Esophagus (tissue), 2 donors: Measurements from ENCODE around the gene A1BG. TPM values are rescaled to one million over a fixed set of nuclear protein-coding genes. Genes with fewer than 3 reads are reported as not detected.
"Not testable (repeated sequence)": the region's sequence is repeated elsewhere in the genome, so short reads cannot be mapped to it uniquely, and the experiment has no call there.

Experiments
- H3K27ac ChIP-seq, 2 donors: one replicate each; pipeline ENCODE4 v1.5.1; 2013; ENCODE audit warnings: low read depth in 2 of 2, mild to moderate bottlenecking in 2 of 2, inconsistent platforms in 1 of 2, low read length in 1 of 2, moderate library complexity in 1 of 2
- H3K27me3 ChIP-seq, 2 donors: one replicate each; pipeline ENCODE4 v1.6.1; 2013; ENCODE audit warnings: low read length in 2 of 2, control low read depth in 1 of 2, mild to moderate bottlenecking in 1 of 2; ENCODE audit not compliant: insufficient read depth in 2 of 2, control insufficient read depth in 1 of 2
- H3K36me3 ChIP-seq, 2 donors: one replicate each; pipeline ENCODE4 v1.6.1; 2013; ENCODE audit warnings: low read length in 1 of 2; ENCODE audit not compliant: control insufficient read depth in 2 of 2, insufficient read depth in 2 of 2
- H3K4me1 ChIP-seq, 2 donors: one replicate each; pipeline ENCODE4 v1.6.1; 2013; ENCODE audit warnings: low read length in 1 of 2; ENCODE audit not compliant: control insufficient read depth in 2 of 2, insufficient read depth in 2 of 2
- H3K4me3 ChIP-seq, 2 donors: one replicate each; pipeline ENCODE4 v1.5.1; 2013; ENCODE audit warnings: low read length in 2 of 2, mild to moderate bottlenecking in 2 of 2, low read depth in 1 of 2, moderate library complexity in 1 of 2
- H3K9me3 ChIP-seq, 2 donors: one replicate each; pipeline ENCODE4 v1.6.1; 2013; ENCODE audit warnings: mild to moderate bottlenecking in 2 of 2, low read depth in 1 of 2, low read length in 1 of 2, moderate library complexity in 1 of 2; ENCODE audit not compliant: control insufficient read depth in 2 of 2, insufficient read depth in 1 of 2
- WGBS, 2 donors: extraction: QIAGEN DNeasy Blood & Tissue Kit; methylation state at CpG; one replicate each; pipeline ENCODE4 v1.1.7; 2013; 5-methylcytosine and 5-hydroxymethylcytosine counted together
- polyA plus RNA-seq, 2 donors: library from polyadenylated mRNA; stranded (reverse); fragments of 200-250 nt; gene quantifications; one replicate each; pipeline ENCODE4 v1.2.3, GENCODE V29; 2013
- donor health status: healthy with polysubstance abuse.
- donor health status: Bipolar disorder and iron deficiency.

The A1BG gene
- polyA plus RNA-seq, 2 donors, result 5.4 to 10.6 TPM

GRCh38 chr19:58326501-58326913, 26.8 kb downstream of the A1BG start:
- WGBS, 2 donors, result 3 to 5% methylated on average over 9 of the region's 9 CpGs
- Histone ChIP-seq H3K9me3 (no peaks in the 10 kb centered on the region), H3K36me3 (no peaks in the 10 kb centered on the region), H3K27ac (peak overlapping the region; percentile 78 to 94), H3K4me1 (peaks cover 0 to 8% of the 10 kb centered on the region in 2 donors), H3K27me3 (no peaks in the 10 kb centered on the region), H3K4me3 (peak overlapping the region; percentile 86 to 95)

GRCh38 chr19:58325311-58326022, 27.8 kb downstream of the A1BG start:
- Histone ChIP-seq H3K27me3 (no peaks in the 10 kb centered on the region), H3K4me1 (peaks cover 0 to 8% of the 10 kb centered on the region in 2 donors), H3K4me3 (peak overlapping the region in 1 of 2 donors; percentile 86), H3K36me3 (no peaks in the 10 kb centered on the region), H3K9me3 (no peaks in the 10 kb centered on the region), H3K27ac (peak overlapping the region in 1 of 2 donors; percentile 29)
- 66 to 67% methylated on average over 6 of the region's 6 CpGs for WGBS, 2 donors

GRCh38 chr19:58319241-58319640, 34.1 kb downstream of the A1BG start:
- H3K27ac ChIP-seq, result peak overlapping the region; percentile 52 to 59
- WGBS, 2 donors, result 63 to 80% methylated on average over 10 of the region's 10 CpGs

GRCh38 chr19:58318297-58318696, 35.0 kb downstream of the A1BG start:
- Histone ChIP-seq H3K4me1 (peaks cover 0 to 17% of the 10 kb centered on the region in 2 donors), H3K27ac (no peak overlapping the region)
- 80 to 84% methylated on average over 4 of the region's 4 CpGs for WGBS, 2 donors

More at GRCh38 chr19:58319241-58319640, 34.1 kb downstream of the A1BG start:
- Histone ChIP-seq H3K4me1 (peaks cover 0 to 17% of the 10 kb centered on the region in 2 donors), H3K4me3 (no peak overlapping the region), H3K36me3 (peaks cover 5 to 9% of the 10 kb centered on the region in 2 donors), H3K27me3 (no peaks in the 10 kb centered on the region), H3K9me3 (peaks cover 0 to 3% of the 10 kb centered on the region in 2 donors)

GRCh38 chr19:58317476-58318072, 35.7 kb downstream of the A1BG start:
- Histone ChIP-seq H3K4me1 (peaks cover 0 to 17% of the 10 kb centered on the region in 2 donors), H3K27me3 (no peaks in the 10 kb centered on the region), H3K27ac (no peak overlapping the region), H3K36me3 (peaks cover 8 to 13% of the 10 kb centered on the region in 2 donors), H3K9me3 (peaks cover 0 to 3% of the 10 kb centered on the region in 2 donors), H3K4me3 (no peak overlapping the region)
- 73% methylated on average over 7 of the region's 7 CpGs for WGBS, 2 donors

More at GRCh38 chr19:58318297-58318696, 35.0 kb downstream of the A1BG start:
- Histone ChIP-seq H3K4me3 (no peak overlapping the region), H3K27me3 (no peaks in the 10 kb centered on the region), H3K9me3 (peaks cover 0 to 3% of the 10 kb centered on the region in 2 donors), H3K36me3 (peaks cover 5 to 9% of the 10 kb centered on the region in 2 donors)

GRCh38 chr19:58315580-58315979, 37.7 kb downstream of the A1BG start:
- 93 to 94% methylated on average over 2 of the region's 2 CpGs for WGBS, 2 donors

GRCh38 chr19:58311345-58311865, 41.9 kb downstream of the A1BG start:
- Histone ChIP-seq H3K27ac (no peak overlapping the region), H3K36me3 (peaks cover 23 to 27% of the 10 kb centered on the region in 2 donors), H3K9me3 (no peaks in the 10 kb centered on the region), H3K4me1 (no peaks in the 10 kb centered on the region), H3K4me3 (no peak overlapping the region), H3K27me3 (no peaks in the 10 kb centered on the region)
- WGBS, 2 donors, result 77 to 81% methylated on average over 7 of the region's 7 CpGs

More at GRCh38 chr19:58315580-58315979, 37.7 kb downstream of the A1BG start:
- no peak overlapping the region for H3K27ac ChIP-seq
- H3K36me3 ChIP-seq, result peaks cover 17 to 24% of the 10 kb centered on the region in 2 donors
- H3K4me3 ChIP-seq, result no peak overlapping the region
- peaks cover 0 to 3% of the 10 kb centered on the region in 2 donors for H3K9me3 ChIP-seq
- no peaks in the 10 kb centered on the region for H3K27me3 ChIP-seq
- peaks cover 0 to 17% of the 10 kb centered on the region in 2 donors for H3K4me1 ChIP-seq

- WGBS, 2 donors, result 70 to 78% methylated on average over 13 of the region's 13 CpGs
- not testable (repeated sequence) for H3K4me3 ChIP-seq, H3K4me1 ChIP-seq, H3K27me3 ChIP-seq, H3K9me3 ChIP-seq, H3K27ac ChIP-seq
- peaks cover 23% of the 10 kb centered on the region in 2 donors for H3K36me3 ChIP-seq
These were observed 42.6 kb downstream of the A1BG start for GRCh38 chr19:58310685-58311084.

GRCh38 chr19:58307736-58308135, 45.6 kb downstream of the A1BG start:
- Histone ChIP-seq H3K9me3 (no peaks in the 10 kb centered on the region), H3K27me3 (no peaks in the 10 kb centered on the region), H3K36me3 (peaks cover 16% of the 10 kb centered on the region in 2 donors), H3K4me3 (no peak overlapping the region), H3K27ac (no peak overlapping the region), H3K4me1 (peaks cover 0 to 3% of the 10 kb centered on the region in 2 donors)
- WGBS, 2 donors, result 84 to 89% methylated on average over 4 of the region's 4 CpGs
